Left colon (tissue), 2 donors: Measurements from ENCODE around the gene MEGF11. TPM values are rescaled to one million over a fixed set of nuclear protein-coding genes. Genes with fewer than 3 reads are reported as not detected.

Experiments used
- ATAC-seq: fragments of 200-7000 bp; cut with Tn5 transposase; one replicate; pipeline ENCODE4 v1.9.1; 2020; ENCODE audit warnings: mild to moderate bottlenecking, moderate library complexity
- DNase-seq, 2 donors: peaks; one replicate each; pipeline ENCODE4 v3.0.0-alpha.2; 2020
- intact Hi-C, 2 donors: fragments of 100-400 bp; cut with DNase I in 1 of 2; cut with micrococcal nuclease in 1 of 2; formaldehyde crosslinking; loops; one replicate each; pipeline versions ENCODE4 v1.11.2 to v1.14.0; 2022; cut with DNase I, micrococcal nuclease
- total RNA-seq, 2 donors: library from RNA; stranded (reverse); fragmentation: NEBNext Ultra II Directional; extraction: Animal tissue kit (Norgen Biotek cat#: 25700); gene quantifications; one replicate each; pipeline ENCODE4 v1.2.1, GENCODE V29; 2021
- donor health status: DM: no; HTN: no; CAD: no.
- donor health status: DM: yes; HTN: yes; CAD: no.

MEGF11 gene
- total RNA-seq, 2 donors from 2014 or later = not detected

- DNase-seq (no peak), ATAC-seq (no peak)
- intact Hi-C loops = no loop called here
Measured at GRCh38 chr15:66035901-66036300, 217.6 kb downstream of the MEGF11 start.

GRCh38 chr15:66033143-66033542, 220.4 kb downstream of the MEGF11 start:
- no peak for DNase-seq
- intact Hi-C loops = no loop called here
- ATAC-seq = no peak

- intact Hi-C loops = no loop called here
- DNase-seq = no peak
- ATAC-seq = no peak
Measured at GRCh38 chr15:66032006-66032405, 221.5 kb downstream of the MEGF11 start.

- no peak for DNase-seq
- no peak for ATAC-seq
- intact Hi-C loops = no loop called here
Measured at GRCh38 chr15:66030650-66031049, 222.9 kb downstream of the MEGF11 start.

GRCh38 chr15:66029650-66030049, 223.9 kb downstream of the MEGF11 start:
- ATAC-seq (no peak), DNase-seq (no peak)
- intact Hi-C loops = no loop called here

GRCh38 chr15:66027268-66027805, 226.2 kb downstream of the MEGF11 start:
- intact Hi-C loops = no loop called here
- peak; percentile 47 to 50 for DNase-seq

GRCh38 chr15:66025972-66026371, 227.6 kb downstream of the MEGF11 start:
- intact Hi-C loops = no loop called here

More at GRCh38 chr15:66027268-66027805, 226.2 kb downstream of the MEGF11 start:
- peak; percentile 91 for ATAC-seq

GRCh38 chr15:66025015-66025452, 228.5 kb downstream of the MEGF11 start:
- intact Hi-C loops = no loop called here
- DNase-seq (no peak), ATAC-seq (no peak)

More at GRCh38 chr15:66025972-66026371, 227.6 kb downstream of the MEGF11 start:
- ATAC-seq (no peak), DNase-seq (no peak)

GRCh38 chr15:66024116-66024515, 229.4 kb downstream of the MEGF11 start:
- DNase-seq (no peak), ATAC-seq (no peak)
- intact Hi-C loops = no loop called here

- DNase-seq = peak in 1 of 2 donors; percentile 36
- no peak for ATAC-seq
- intact Hi-C loops = no loop called here
Measured at GRCh38 chr15:66023311-66023972, 230.1 kb downstream of the MEGF11 start.

GRCh38 chr15:66022163-66022525, 231.4 kb downstream of the MEGF11 start:
- ATAC-seq (no peak), DNase-seq (no peak)
- intact Hi-C loops = no loop called here

- intact Hi-C loops = no loop called here
- ATAC-seq = no peak
- DNase-seq = no peak
Measured at GRCh38 chr15:66021496-66022162, 231.9 kb downstream of the MEGF11 start.

- DNase-seq (no peak), ATAC-seq (no peak)
- intact Hi-C loops = no loop called here
Measured at GRCh38 chr15:66019826-66020398, 233.6 kb downstream of the MEGF11 start.

- ATAC-seq (no peak), DNase-seq (no peak)
- intact Hi-C loops = no loop called here
Measured at GRCh38 chr15:66019368-66019767, 234.2 kb downstream of the MEGF11 start.

- intact Hi-C loops = no loop called here
Measured at GRCh38 chr15:66018488-66018797, 235.1 kb downstream of the MEGF11 start.

GRCh38 chr15:66017792-66018487, 235.6 kb downstream of the MEGF11 start:
- DNase-seq = no peak
- intact Hi-C loops = no loop called here
- no peak for ATAC-seq

More at GRCh38 chr15:66018488-66018797, 235.1 kb downstream of the MEGF11 start:
- no peak for DNase-seq
- ATAC-seq = no peak

GRCh38 chr15:66017000-66017399, 236.6 kb downstream of the MEGF11 start:
- DNase-seq (no peak), ATAC-seq (no peak)
- intact Hi-C loops = no loop called here

GRCh38 chr15:66016199-66016598, 237.4 kb downstream of the MEGF11 start:
- intact Hi-C loops = no loop called here
- no peak for DNase-seq
- no peak for ATAC-seq

GRCh38 chr15:66014635-66015182, 238.8 kb downstream of the MEGF11 start:
- intact Hi-C loops = no loop called here
- ATAC-seq (no peak), DNase-seq (no peak)
